Measurements from ENCODE around the gene HIPK2.

HIPK2 gene

GRCh38 chr7:139588632-139589031 lies 189.2 kb downstream of the HIPK2 start:
- Mint-ChIP-seq H3K27ac (no peak overlapping the region), H3K36me3 (ENCODE audit: low read depth) (peaks cover 43% of the 10 kb centered on the region), H3K4me1 (ENCODE audit: low read depth) (no peaks in the 10 kb centered on the region), H3K27me3 (no peaks in the 10 kb centered on the region), H3K4me3 (no peak overlapping the region), H3K9me3 (no peaks in the 10 kb centered on the region)

GRCh38 chr7:139587535-139587934 lies 190.3 kb downstream of the HIPK2 start:
- Mint-ChIP-seq H3K4me1 (ENCODE audit: low read depth) (peaks cover 7% of the 10 kb centered on the region), H3K36me3 (ENCODE audit: low read depth) (peaks cover 34% of the 10 kb centered on the region), H3K9me3 (no peaks in the 10 kb centered on the region), H3K27ac (no peak overlapping the region), H3K4me3 (no peak overlapping the region), H3K27me3 (no peaks in the 10 kb centered on the region)

GRCh38 chr7:139586286-139586685 lies 191.5 kb downstream of the HIPK2 start:
- Mint-ChIP-seq H3K9me3 (no peaks in the 10 kb centered on the region), H3K4me3 (no peak overlapping the region), H3K27ac (no peak overlapping the region), H3K36me3 (ENCODE audit: low read depth) (peaks cover 28% of the 10 kb centered on the region), H3K4me1 (ENCODE audit: low read depth) (peaks cover 7% of the 10 kb centered on the region), H3K27me3 (no peaks in the 10 kb centered on the region)

GRCh38 chr7:139585042-139585441 lies 192.8 kb downstream of the HIPK2 start:
- H3K36me3 Mint-ChIP-seq (ENCODE audit: low read depth), result peaks cover 26% of the 10 kb centered on the region
- no peak overlapping the region for H3K27ac Mint-ChIP-seq
- H3K9me3 Mint-ChIP-seq, result no peaks in the 10 kb centered on the region
- no peak overlapping the region for H3K4me3 Mint-ChIP-seq
- H3K4me1 Mint-ChIP-seq (ENCODE audit: low read depth), result peaks cover 7% of the 10 kb centered on the region
- H3K27me3 Mint-ChIP-seq, result no peaks in the 10 kb centered on the region

- H3K36me3 Mint-ChIP-seq (ENCODE audit: low read depth), result peaks cover 32% of the 10 kb centered on the region
- peaks cover 7% of the 10 kb centered on the region for H3K4me1 Mint-ChIP-seq (ENCODE audit: low read depth)
- no peak overlapping the region for H3K4me3 Mint-ChIP-seq
- no peaks in the 10 kb centered on the region for H3K27me3 Mint-ChIP-seq
- H3K9me3 Mint-ChIP-seq, result no peaks in the 10 kb centered on the region
- H3K27ac Mint-ChIP-seq, result no peak overlapping the region
Observed at GRCh38 chr7:139583826-139584553, 193.8 kb downstream of the HIPK2 start.

- no peak overlapping the region for H3K4me3 Mint-ChIP-seq
- no peaks in the 10 kb centered on the region for H3K27me3 Mint-ChIP-seq
- peaks cover 34% of the 10 kb centered on the region for H3K36me3 Mint-ChIP-seq (ENCODE audit: low read depth)
Observed at GRCh38 chr7:139582671-139583155, 195.1 kb downstream of the HIPK2 start.

GRCh38 chr7:139582130-139582650 lies 195.6 kb downstream of the HIPK2 start:
- peaks cover 7% of the 10 kb centered on the region for H3K4me1 Mint-ChIP-seq (ENCODE audit: low read depth)
- no peak overlapping the region for H3K27ac Mint-ChIP-seq
- H3K4me3 Mint-ChIP-seq, result no peak overlapping the region
- no peaks in the 10 kb centered on the region for H3K9me3 Mint-ChIP-seq
- H3K27me3 Mint-ChIP-seq, result no peaks in the 10 kb centered on the region
- peaks cover 33% of the 10 kb centered on the region for H3K36me3 Mint-ChIP-seq (ENCODE audit: low read depth)

More at GRCh38 chr7:139582671-139583155, 195.1 kb downstream of the HIPK2 start:
- Mint-ChIP-seq H3K9me3 (no peaks in the 10 kb centered on the region), H3K4me1 (ENCODE audit: low read depth) (peaks cover 7% of the 10 kb centered on the region), H3K27ac (no peak overlapping the region)

- H3K9me3 Mint-ChIP-seq, result no peaks in the 10 kb centered on the region
- no peaks in the 10 kb centered on the region for H3K27me3 Mint-ChIP-seq
- H3K4me1 Mint-ChIP-seq (ENCODE audit: low read depth), result peaks cover 7% of the 10 kb centered on the region
- H3K27ac Mint-ChIP-seq, result no peak overlapping the region
- peaks cover 23% of the 10 kb centered on the region for H3K36me3 Mint-ChIP-seq (ENCODE audit: low read depth)
- H3K4me3 Mint-ChIP-seq, result no peak overlapping the region
Observed at GRCh38 chr7:139580435-139580834, 197.4 kb downstream of the HIPK2 start.

- Mint-ChIP-seq H3K27me3 (no peaks in the 10 kb centered on the region), H3K9me3 (no peaks in the 10 kb centered on the region), H3K36me3 (ENCODE audit: low read depth) (peaks cover 16% of the 10 kb centered on the region), H3K4me1 (ENCODE audit: low read depth) (no peaks in the 10 kb centered on the region), H3K4me3 (no peak overlapping the region), H3K27ac (no peak overlapping the region)
Observed at GRCh38 chr7:139576179-139576973, 201.4 kb downstream of the HIPK2 start.

GRCh38 chr7:139575338-139575680 lies 202.5 kb downstream of the HIPK2 start:
- H3K4me1 Mint-ChIP-seq (ENCODE audit: low read depth), result no peaks in the 10 kb centered on the region
- H3K9me3 Mint-ChIP-seq, result no peaks in the 10 kb centered on the region
- no peak overlapping the region for H3K4me3 Mint-ChIP-seq
- H3K27ac Mint-ChIP-seq, result no peak overlapping the region
- peaks cover 16% of the 10 kb centered on the region for H3K36me3 Mint-ChIP-seq (ENCODE audit: low read depth)
- no peaks in the 10 kb centered on the region for H3K27me3 Mint-ChIP-seq

- Mint-ChIP-seq H3K4me1 (ENCODE audit: low read depth) (no peaks in the 10 kb centered on the region), H3K4me3 (no peak overlapping the region), H3K27me3 (no peaks in the 10 kb centered on the region), H3K36me3 (ENCODE audit: low read depth) (peaks cover 12% of the 10 kb centered on the region), H3K27ac (no peak overlapping the region), H3K9me3 (no peaks in the 10 kb centered on the region)
Observed at GRCh38 chr7:139574618-139575337, 203.0 kb downstream of the HIPK2 start.

- Mint-ChIP-seq H3K36me3 (ENCODE audit: low read depth) (peaks cover 8% of the 10 kb centered on the region), H3K4me3 (no peak overlapping the region), H3K4me1 (ENCODE audit: low read depth) (no peaks in the 10 kb centered on the region), H3K27me3 (no peaks in the 10 kb centered on the region), H3K27ac (no peak overlapping the region), H3K9me3 (no peaks in the 10 kb centered on the region)
Observed at GRCh38 chr7:139573871-139574270, 203.9 kb downstream of the HIPK2 start.

GRCh38 chr7:139572704-139573385 lies 205.0 kb downstream of the HIPK2 start:
- H3K4me3 Mint-ChIP-seq, result no peak overlapping the region
- H3K36me3 Mint-ChIP-seq (ENCODE audit: low read depth), result peaks cover 7% of the 10 kb centered on the region
- no peaks in the 10 kb centered on the region for H3K27me3 Mint-ChIP-seq
- no peak overlapping the region for H3K27ac Mint-ChIP-seq
- H3K4me1 Mint-ChIP-seq (ENCODE audit: low read depth), result no peaks in the 10 kb centered on the region
- H3K9me3 Mint-ChIP-seq, result no peaks in the 10 kb centered on the region

- Mint-ChIP-seq H3K36me3 (ENCODE audit: low read depth) (peaks cover 3% of the 10 kb centered on the region), H3K27me3 (no peaks in the 10 kb centered on the region), H3K4me1 (ENCODE audit: low read depth) (no peaks in the 10 kb centered on the region), H3K9me3 (no peaks in the 10 kb centered on the region), H3K27ac (no peak overlapping the region), H3K4me3 (no peak overlapping the region)
Observed at GRCh38 chr7:139572071-139572470, 205.7 kb downstream of the HIPK2 start.
